B cell (primary cell): ENCODE data around the gene INSRR. TPM values are rescaled to one million over a fixed set of nuclear protein-coding genes. Genes with fewer than 3 reads are reported as not detected.

ENCODE experiments used
- ATAC-seq: fragments of 200-7000 bp; cut with Tn5 transposase; one replicate; pipeline ENCODE4 v1.10.0; 2021; ENCODE audit warnings: low read depth, mild to moderate bottlenecking, moderate number of reproducible peaks, moderate library complexity
- CTCF ChIA-PET: fragments of 350-600 bp; sonication (Branson Sonifier 250); formaldehyde crosslinking; loops from one replicate; lab custom pipeline; 2021; ENCODE audit warnings: antibody characterized with exemption, inconsistent platforms; lab: Charles Lee
- POLR2A ChIA-PET: fragments of 350-600 bp; sonication (Branson Sonifier 250); formaldehyde crosslinking; loops from one replicate; lab custom pipeline; 2021; ENCODE audit warnings: antibody characterized with exemption; lab: Charles Lee
- DNase-seq: peaks from one replicate; pipeline ENCODE4 v3.0.0; 2013
- H2AFZ ChIP-seq: 2 replicates; pipeline ENCODE4 v1.6.1; 2012; ENCODE audit warnings: mild to moderate bottlenecking, low read depth, low read length; ENCODE audit not compliant: insufficient read depth, poor library complexity, severe bottlenecking
- H3K27ac ChIP-seq, 2 donors: 1 replicate in 1 of 2; 2 replicates in 1 of 2; pipeline ENCODE4 v1.5.1; 2012 to 2013; ENCODE audit warnings: low read length in 2 of 2, mild to moderate bottlenecking in 2 of 2, moderate library complexity in 1 of 2
- H3K27me3 ChIP-seq, 4 experiments: fragments of 200-600 bp in 1 of 4; sonication (generic) in 1 of 4; replicated peaks in 1 of 4; 1 replicate in 2 of 4; 2 replicates in 2 of 4; pipeline versions ENCODE4 v1.6.1 to v1.7.0; 2013 to 2016; ENCODE audit warnings: low read length in 3 of 4, mild to moderate bottlenecking in 2 of 4, mixed read lengths in 1 of 4, moderate library complexity in 1 of 4; ENCODE audit not compliant: insufficient read depth in 4 of 4, control insufficient read depth in 3 of 4; ENCODE audit errors: control extremely low read depth in 1 of 4
- H3K36me3 ChIP-seq, 2 experiments: replicated peaks in 1 of 2; 1 replicate in 1 of 2; 2 replicates in 1 of 2; pipeline versions ENCODE4 v1.6.1 to v1.7.1; 2013; ENCODE audit warnings: low read length in 1 of 2; ENCODE audit not compliant: insufficient read depth in 2 of 2, control insufficient read depth in 1 of 2; ENCODE audit errors: control extremely low read depth in 1 of 2, extremely low read depth in 1 of 2
- H3K4me1 ChIP-seq, 2 donors: fragments of 200-600 bp in 1 of 2; sonication (generic) in 1 of 2; 1 replicate in 1 of 2; 2 replicates in 1 of 2; pipeline versions ENCODE4 v1.5.1 to v1.6.1; 2013 to 2017; ENCODE audit warnings: low read length in 2 of 2; ENCODE audit not compliant: control insufficient read depth in 2 of 2, insufficient read depth in 2 of 2
- H3K4me2 ChIP-seq: replicated peaks from 2 replicates; pipeline ENCODE3; 2012; ENCODE audit warnings: mild to moderate bottlenecking, low read depth, low read length; ENCODE audit not compliant: poor library complexity, severe bottlenecking
- H3K4me3 ChIP-seq, 5 experiments: fragments of 200-600 bp in 1 of 5; sonication (generic) in 1 of 5; 1 replicate in 3 of 5; 2 replicates in 2 of 5; pipeline versions ENCODE4 v1.5.1 to v1.7.0; 2011 to 2016; ENCODE audit warnings: low read length in 4 of 5, mild to moderate bottlenecking in 4 of 5, low read depth in 2 of 5, control low read depth in 1 of 5, moderate library complexity in 1 of 5; ENCODE audit not compliant: insufficient read depth in 1 of 5; ENCODE audit errors: control extremely low read depth in 1 of 5, extremely low read depth in 1 of 5
- H3K79me2 ChIP-seq: fragments of 200-600 bp; sonication (generic); one replicate; pipeline ENCODE4 v1.6.0; 2016; ENCODE audit warnings: low read length; ENCODE audit not compliant: control insufficient read depth, insufficient read depth
- H3K9ac ChIP-seq: fragments of 200-600 bp; sonication (generic); 2 replicates; pipeline ENCODE4 v1.6.1; 2017; ENCODE audit warnings: mild to moderate bottlenecking, low read length, moderate library complexity
- H3K9me3 ChIP-seq, 3 donors: one replicate each; pipeline versions ENCODE4 v1.6.1 to v1.7.1; 2013; ENCODE audit warnings: low read length in 2 of 3; ENCODE audit not compliant: control insufficient read depth in 2 of 3, insufficient read depth in 1 of 3; ENCODE audit errors: control extremely low read depth in 1 of 3
- H4K20me1 ChIP-seq: 2 replicates; pipeline ENCODE4 v1.6.0; 2012; ENCODE audit warnings: mild to moderate bottlenecking, low read length; ENCODE audit not compliant: insufficient read depth, control insufficient read depth, poor library complexity, severe bottlenecking
- H3K27ac Mint-ChIP-seq: one replicate; pipeline ENCODE4 v1.8.0; 2021; ENCODE audit warnings: mixed read lengths
- H3K27me3 Mint-ChIP-seq: one replicate; pipeline ENCODE4 v1.8.0; 2021; ENCODE audit warnings: mixed read lengths
- H3K4me1 Mint-ChIP-seq: one replicate; pipeline ENCODE4 v1.8.0; 2021; ENCODE audit warnings: mixed read lengths
- H3K4me3 Mint-ChIP-seq: one replicate; pipeline ENCODE4 v1.8.0; 2021; ENCODE audit warnings: mixed read lengths
- H3K9me3 Mint-ChIP-seq: one replicate; pipeline ENCODE4 v1.8.0; 2022; ENCODE audit warnings: mixed read lengths; ENCODE audit not compliant: insufficient read depth
- CTCF ChIP-seq: fragments of 200-600 bp; IDR thresholded peaks from one replicate; pipeline ENCODE4 v1.8.0; 2022; ENCODE audit warnings: antibody characterized with exemption, mild to moderate bottlenecking
- EZH2 ChIP-seq: IDR thresholded peaks from 2 replicates; pipeline ENCODE4 v1.6.1; 2012; ENCODE audit warnings: borderline replicate concordance, low read depth, mild to moderate bottlenecking, moderate library complexity, low read length; ENCODE audit not compliant: insufficient read depth, poor library complexity, severe bottlenecking
- WGBS: methylation state at CpG from one replicate; pipeline ENCODE4 v1.1.5; 2013; ENCODE audit warnings: missing lambda C conversion rate; ENCODE audit not compliant: insufficient coverage; 5-methylcytosine and 5-hydroxymethylcytosine counted together
- intact Hi-C: fragments of 100-400 bp; cut with micrococcal nuclease; formaldehyde crosslinking; loops from one replicate; pipeline ENCODE4 v1.10.0; 2022
- polyA plus RNA-seq: library from polyadenylated mRNA; depleted of rRNA; stranded (reverse); fragments of >200 nt; gene quantifications from 2 replicates; pipeline ENCODE4 v1.2.3, GENCODE V29; 2012
- total RNA-seq, 2 donors: library from RNA; stranded (reverse); fragments of 120-200 nt in 1 of 2; gene quantifications; 1 replicate in 1 of 2; 2 replicates in 1 of 2; pipeline versions ENCODE4 v1.2.3 to v1.2.4, GENCODE V29; 2013 to 2022

The INSRR gene
- total and polyA plus RNA-seq, 2 donors (not counting 1 experiment from before 2014, with no cell fraction given): not detected

- Histone ChIP-seq H3K27ac (no peak overlapping the region), H3K27me3 (peaks cover 0 to 27% (median 1%) of the 10 kb centered on the region in 4 experiments), H3K4me1 (no peaks in the 10 kb centered on the region), H3K4me2 (no peak overlapping the region), H2AFZ (no peak overlapping the region), H3K9ac (no peak overlapping the region), H3K9me3 (peaks cover 0 to 11% (median 0%) of the 10 kb centered on the region in 3 donors), H3K4me3 (no peak overlapping the region), H3K79me2 (no peaks in the 10 kb centered on the region), H3K36me3 (no peaks in the 10 kb centered on the region), H4K20me1 (no peaks in the 10 kb centered on the region)
- DNase-seq (no peak), ATAC-seq (no peak)
- POLR2A ChIA-PET: no interaction called here
- Mint-ChIP-seq H3K27ac (no peak overlapping the region), H3K4me1 (peaks cover 2% of the 10 kb centered on the region), H3K9me3 (no peaks in the 10 kb centered on the region), H3K4me3 (no peak overlapping the region), H3K27me3 (peaks cover 16% of the 10 kb centered on the region)
- intact Hi-C loops: no loop called here
- CTCF ChIA-PET: no interaction called here
- TF ChIP-seq EZH2 (no peak), CTCF (no peak)
- WGBS: 94% methylated on average over 15 of the region's 16 CpGs
These were observed 47.4 kb upstream of the INSRR start for GRCh38 chr1:156906206-156906906.

- TF ChIP-seq CTCF: no peak
- TF ChIP-seq EZH2: no peak
- Histone ChIP-seq H3K27me3 (peaks cover 0 to 26% (median 1%) of the 10 kb centered on the region in 4 experiments), H3K9me3 (peaks cover 0 to 11% (median 0%) of the 10 kb centered on the region in 3 donors), H3K9ac (no peak overlapping the region), H2AFZ (no peak overlapping the region), H4K20me1 (no peaks in the 10 kb centered on the region), H3K4me1 (no peaks in the 10 kb centered on the region), H3K36me3 (no peaks in the 10 kb centered on the region), H3K79me2 (no peaks in the 10 kb centered on the region), H3K4me2 (no peak overlapping the region), H3K4me3 (no peak overlapping the region), H3K27ac (no peak overlapping the region)
- Mint-ChIP-seq H3K9me3 (no peaks in the 10 kb centered on the region), H3K4me3 (no peak overlapping the region), H3K27me3 (peaks cover 23% of the 10 kb centered on the region), H3K27ac (no peak overlapping the region), H3K4me1 (peaks cover 2% of the 10 kb centered on the region)
- CTCF ChIA-PET: no interaction called here
- POLR2A ChIA-PET: no interaction called here
- intact Hi-C loops: no loop called here
- ATAC-seq: no peak
- no peak for DNase-seq
- WGBS: 56% methylated on average over 4 of the region's 4 CpGs
These were observed 46.7 kb upstream of the INSRR start for GRCh38 chr1:156905651-156906050.
